Renal cortex interstitium (tissue), 11 donors: ENCODE results near the gene F12. TPM values are rescaled to one million over a fixed set of nuclear protein-coding genes. Genes with fewer than 3 reads are reported as not detected.

Source experiments
- DNase-seq, 11 donors: peaks; one replicate each; pipeline ENCODE4 v3.0.0-alpha.2; 2013; ENCODE audit warnings: low read depth in 9 of 11, low spot score in 4 of 11; ENCODE audit errors: extremely low read depth in 1 of 11
- polyA plus RNA-seq, 3 donors: library from polyadenylated mRNA; unstranded; fragments of 120-200 nt; gene quantifications; one replicate each; pipeline ENCODE4 v1.2.1, GENCODE V29; 2013; ENCODE audit not compliant: insufficient read length in 3 of 3

Gene F12
- polyA plus RNA-seq, 3 donors, result 9.1 to 25.2 (median 10.2) TPM

DNA sequence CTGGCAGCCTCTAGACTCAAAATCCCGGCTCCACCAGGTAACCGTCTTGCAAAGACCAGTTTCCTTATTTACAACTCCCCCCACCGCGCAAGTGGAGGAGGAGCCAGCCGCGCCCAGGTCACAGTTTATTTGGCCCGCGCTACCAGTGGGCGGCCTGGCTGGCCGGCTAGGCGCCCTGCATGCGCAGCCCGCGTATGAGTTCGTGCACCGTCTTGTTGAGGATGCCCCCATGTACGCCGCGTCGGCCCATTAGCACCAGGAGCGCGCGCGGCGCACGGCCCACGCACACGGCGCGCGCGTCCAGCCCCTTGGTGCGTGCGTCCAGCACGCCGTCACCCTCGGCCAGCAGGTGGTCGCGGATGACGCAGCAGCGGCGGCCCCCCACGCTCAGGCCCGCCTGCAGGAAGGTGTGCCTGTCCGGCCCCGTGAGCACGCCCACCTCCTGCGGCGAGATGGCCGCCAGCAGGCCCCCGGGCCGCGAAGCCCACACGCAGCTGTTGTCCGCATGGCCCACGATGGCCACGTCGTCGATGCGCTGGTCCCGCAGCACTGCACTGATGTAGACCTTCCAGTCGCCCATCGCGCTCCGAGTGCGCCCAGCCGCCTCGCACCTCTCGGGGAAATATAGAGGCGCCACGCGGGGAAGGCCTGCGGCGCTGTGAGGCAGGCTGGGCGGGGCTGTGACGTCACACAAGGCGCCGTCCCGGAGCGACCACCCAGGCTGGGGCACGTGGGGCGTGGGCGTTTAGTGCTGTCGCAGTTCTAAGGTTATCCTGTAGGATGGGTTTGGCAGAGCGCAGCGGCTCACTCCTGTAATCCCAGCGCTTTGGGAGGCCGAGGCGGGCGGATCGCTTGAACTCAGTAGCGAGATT is 9.1 kb downstream of the F12 start, which contains the start of gene PFN3:
Gene PFN3, minus strand, starts transcription at position 665 of the 872 bp plus-strand sequence. Its CDS starts 85 bp downstream, at position 580.
- peak in 1 of 11 donors; percentile 58 for DNase-seq

DNA sequence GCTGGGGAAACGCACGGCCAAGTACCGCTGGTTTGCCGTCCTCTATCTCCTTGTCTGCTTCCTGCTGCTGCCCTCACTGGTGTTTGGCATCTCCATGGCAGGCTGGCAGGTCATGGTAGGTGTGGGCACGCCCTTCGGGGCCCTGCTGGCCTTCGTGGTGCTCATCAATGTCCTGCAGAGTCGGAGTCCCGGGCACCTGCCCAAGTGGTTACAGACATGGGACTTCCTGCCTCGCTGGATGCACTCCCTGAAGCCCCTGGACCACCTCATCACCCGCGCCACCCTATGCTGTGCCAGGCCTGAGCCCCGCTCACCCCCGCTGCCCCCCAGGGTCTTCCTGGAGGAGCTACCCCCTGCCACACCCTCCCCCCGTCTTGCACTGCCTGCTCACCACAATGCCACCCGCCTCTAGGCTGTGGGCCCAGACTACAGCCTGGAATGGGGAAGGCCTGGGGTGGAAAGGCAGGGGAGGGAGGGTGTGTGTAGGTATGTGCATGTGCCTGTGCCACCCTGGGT is 11.4 kb downstream of the F12 start:
- no peak for DNase-seq

GRCh38 chr5:177396807-177397206 is 12.6 kb downstream of the F12 start:
- no peak for DNase-seq

DNA sequence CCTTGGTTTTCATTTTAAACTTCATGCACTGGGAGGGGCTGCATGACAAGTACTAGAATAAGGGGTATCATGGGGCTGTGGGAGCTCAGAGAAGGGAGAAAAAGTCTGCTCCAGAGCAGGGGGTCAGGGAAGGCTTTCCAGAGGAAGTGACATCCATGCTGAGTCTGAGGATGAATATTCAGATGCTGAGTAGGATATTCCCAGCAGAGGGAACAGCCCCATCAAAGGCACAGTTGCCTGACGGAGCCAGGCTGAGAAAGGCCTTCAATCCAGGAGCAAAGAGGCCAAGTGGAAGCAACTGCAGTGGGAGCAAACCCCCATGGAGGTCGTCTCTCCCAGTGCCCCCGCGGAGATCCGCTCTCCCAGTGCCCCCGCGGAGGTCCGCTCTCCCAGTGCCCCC is 13.3 kb downstream of the F12 start:
- no peak for DNase-seq

- DNase-seq, result no peak
Measured at GRCh38 chr5:177393990-177394389, 15.4 kb downstream of the F12 start.

- DNase-seq, result no peak
Measured at GRCh38 chr5:177393206-177393765, 16.1 kb downstream of the F12 start.

GRCh38 chr5:177392765-177393164 is 16.6 kb downstream of the F12 start:
- DNase-seq, result no peak

DNA sequence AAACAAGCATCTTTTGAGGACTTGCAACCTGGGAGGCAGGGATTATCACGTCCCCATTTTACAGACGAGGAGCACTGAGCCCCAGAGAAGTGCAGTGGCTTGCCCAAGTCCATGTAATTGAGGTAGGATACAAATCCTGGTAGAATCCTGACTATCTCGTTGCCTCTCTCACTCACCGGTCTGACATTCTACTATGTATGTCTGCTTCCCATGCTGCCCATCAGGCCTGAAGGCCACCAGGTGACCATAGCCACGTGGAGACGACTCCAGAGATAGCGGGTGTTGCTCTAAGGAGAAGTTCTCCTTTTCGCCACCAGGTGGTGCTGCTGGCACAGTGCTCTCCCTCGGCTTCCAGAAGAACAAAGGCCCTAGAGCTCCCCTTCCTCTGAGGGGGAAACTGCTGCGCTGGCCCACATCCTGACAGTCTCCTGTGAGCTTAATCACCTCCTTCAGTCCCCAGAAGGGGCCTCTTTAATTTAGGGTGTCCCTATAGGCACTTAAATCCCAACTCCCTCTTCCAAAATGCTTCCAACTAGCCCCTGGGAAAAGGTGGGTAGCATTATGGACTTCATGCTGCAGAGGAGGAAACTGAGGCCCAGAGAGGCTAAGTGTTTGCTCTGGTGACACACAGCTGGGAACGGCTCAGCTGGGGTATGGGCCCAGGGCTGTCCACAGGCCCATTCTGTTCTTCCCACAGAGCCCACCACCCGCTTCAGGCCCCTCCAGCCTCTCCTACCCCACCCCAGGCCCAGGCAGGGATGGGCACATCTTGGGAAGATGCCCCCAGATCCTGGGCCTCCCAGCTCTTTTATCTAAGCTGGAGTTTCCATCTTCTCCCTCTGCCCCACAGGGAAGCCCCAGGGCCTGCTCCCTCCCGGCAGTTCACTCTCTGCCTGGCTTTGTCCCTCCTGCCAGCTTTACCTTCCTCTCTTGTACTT is 18.7 kb downstream of the F12 start:
- DNase-seq, result peak in 10 of 11 donors; percentile 78 to 88 (median 84)

DNA sequence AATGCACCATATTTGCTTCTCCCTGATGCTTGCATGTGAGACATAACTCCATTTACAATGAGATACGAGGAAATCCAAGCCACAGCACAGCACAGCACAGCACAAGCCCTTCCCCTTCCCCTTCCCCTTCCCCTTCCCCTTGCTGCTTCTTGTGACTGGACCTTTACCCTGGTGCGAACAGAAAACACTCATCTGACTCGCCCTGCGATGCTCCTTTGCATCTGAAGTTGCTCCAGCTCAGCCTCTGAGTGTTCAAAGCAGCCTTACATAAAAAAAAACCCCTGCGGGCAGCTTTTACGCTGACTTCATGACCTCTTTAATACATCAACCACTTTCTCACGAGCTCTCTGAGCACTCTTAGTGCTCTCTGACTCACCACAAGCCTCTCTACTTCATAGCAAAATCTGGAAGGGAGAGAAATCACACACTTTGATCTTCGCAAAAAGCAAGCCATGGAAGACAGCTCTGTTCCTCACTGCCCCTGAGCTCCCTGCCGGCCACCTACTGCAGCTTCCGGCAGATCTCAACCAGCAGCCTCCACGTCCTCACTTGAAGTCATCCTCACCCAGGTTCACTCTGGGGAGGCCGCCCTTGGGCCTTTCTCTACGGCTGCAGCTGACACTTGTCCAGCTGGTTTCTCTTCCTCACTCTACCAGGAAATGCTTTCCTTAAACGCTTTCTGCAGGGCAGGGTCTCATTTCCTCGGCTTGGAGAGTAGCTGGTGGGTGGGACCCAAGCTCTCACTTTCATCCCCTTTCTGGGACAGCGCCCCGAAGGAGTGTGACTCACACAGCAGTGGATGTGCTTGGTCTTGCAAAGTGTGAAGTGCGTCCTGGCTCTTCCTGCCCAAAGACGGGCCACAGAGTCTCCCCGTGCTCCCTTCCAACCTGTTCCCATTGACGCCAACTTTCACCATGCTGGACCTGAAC is 19.9 kb downstream of the F12 start:
- DNase-seq, result no peak

- no peak for DNase-seq
Measured at GRCh38 chr5:177388521-177389052, 20.8 kb downstream of the F12 start.

DNA sequence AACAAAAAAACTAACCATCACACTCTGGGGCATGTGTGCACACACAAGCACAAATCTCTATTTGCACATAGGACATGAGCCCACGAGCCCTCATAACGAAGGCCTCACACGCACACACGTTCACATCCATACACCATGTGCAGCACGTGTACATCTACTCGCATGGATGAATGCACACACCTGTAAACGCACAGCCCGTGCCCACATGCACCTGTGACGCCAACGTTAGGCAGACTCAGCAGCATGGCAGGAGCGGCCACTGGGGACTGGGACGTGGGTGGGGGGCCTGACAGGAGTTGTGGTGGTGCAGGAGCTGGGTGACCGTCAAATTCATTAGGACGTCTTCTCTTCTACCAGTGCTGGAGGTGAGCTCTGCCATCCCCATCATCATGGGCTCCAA is 22.0 kb downstream of the F12 start:
- no peak for DNase-seq

DNA sequence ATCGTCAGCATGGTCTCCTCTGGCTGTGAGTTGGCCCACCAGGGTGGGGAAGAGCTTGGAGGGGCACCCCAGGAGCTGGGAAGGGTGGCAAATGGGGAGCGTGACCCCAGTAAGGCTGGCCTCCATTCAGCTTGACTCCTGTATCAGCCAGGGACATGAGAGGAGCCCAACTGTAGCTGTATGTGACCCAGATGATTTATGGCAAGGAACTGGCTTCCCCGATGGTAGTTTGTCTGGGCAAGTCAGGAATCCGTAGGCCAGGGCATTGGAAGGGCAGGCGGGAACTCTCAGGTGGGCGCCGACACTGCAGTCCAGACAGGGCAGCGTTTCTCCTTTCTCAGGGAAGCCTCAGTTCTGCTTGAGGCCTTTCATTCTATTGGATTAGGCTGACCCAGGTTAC is 22.8 kb downstream of the F12 start:
- no peak for DNase-seq

GRCh38 chr5:177385720-177386119 is 23.6 kb downstream of the F12 start:
- DNase-seq, result no peak

DNA sequence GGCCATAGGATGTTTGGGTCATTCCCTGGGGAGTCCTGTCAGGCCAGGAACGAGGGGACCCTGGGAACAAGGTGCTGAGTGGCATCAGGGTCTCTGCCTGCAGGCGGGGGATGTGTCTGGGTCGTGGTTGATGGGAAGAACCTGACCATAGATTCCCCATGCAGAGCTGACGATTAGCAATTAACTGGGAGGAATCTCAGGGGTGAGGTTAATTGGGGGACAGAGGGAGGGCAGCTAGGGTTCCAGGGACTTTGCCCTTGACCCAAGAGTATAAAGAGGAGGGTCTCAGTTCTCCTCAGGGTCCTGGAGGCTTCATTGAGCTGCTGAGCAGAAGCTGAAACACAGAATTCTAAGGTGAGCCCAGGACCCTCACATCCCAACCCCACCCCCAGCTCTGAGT is 25.2 kb downstream of the F12 start, which contains the start of gene SLC34A1:
Gene SLC34A1, plus strand, starts transcription at position 301 of the 400 bp plus-strand sequence. CDS start 1,308 bp downstream, outside the sequence.
- DNase-seq, result no peak

GRCh38 chr5:177383181-177383580 is 26.2 kb downstream of the F12 start:
- DNase-seq, result no peak

DNA sequence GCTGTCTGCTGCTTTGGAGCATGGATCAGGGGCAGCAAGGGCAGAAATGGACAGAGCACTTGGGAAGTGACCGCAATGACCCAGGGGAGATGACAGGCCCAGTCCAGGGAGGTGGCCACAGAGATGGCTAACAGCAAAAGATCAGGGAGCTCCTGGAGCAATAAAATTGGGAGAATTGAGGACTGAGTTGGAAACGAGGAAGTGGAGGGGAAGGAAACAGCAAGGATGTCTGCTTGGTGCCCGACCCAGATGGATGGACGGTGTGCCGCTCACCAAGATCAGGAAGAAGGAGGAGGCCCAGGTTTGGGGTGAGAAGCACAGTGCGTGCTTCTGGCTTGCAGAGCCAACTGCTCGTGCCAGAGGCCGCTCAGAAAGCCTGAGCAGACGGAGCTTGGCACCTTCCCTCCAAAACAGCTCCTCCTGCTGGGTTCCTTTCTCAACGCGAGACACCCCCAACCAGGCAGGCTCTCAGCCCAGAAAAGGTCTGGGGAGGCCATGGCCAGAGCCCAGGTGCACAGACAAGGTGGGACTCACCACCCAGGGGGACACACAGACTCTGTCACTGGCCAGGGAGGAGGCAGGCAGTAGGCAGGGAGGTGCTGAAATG is 26.8 kb downstream of the F12 start:
- no peak for DNase-seq

DNA sequence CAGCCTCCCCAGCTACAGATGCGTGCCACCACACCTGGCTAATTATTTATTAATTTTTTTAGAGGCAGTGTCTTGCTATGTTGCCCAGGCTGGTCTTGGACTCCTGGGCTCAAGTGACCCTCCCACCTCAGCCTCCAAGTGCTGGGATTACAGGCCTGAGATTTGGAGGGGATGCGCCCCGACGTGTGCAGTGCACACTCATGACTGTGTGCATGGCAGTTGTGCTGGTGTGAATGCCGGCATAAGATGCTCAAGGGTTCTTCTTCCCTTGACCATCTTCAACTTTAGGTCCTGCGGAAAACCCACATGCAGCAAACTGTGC is 28.6 kb downstream of the F12 start:
- no peak for DNase-seq
